HepG2 (cell line): ENCODE results near the gene NRG3. TPM values are rescaled to one million over a fixed set of nuclear protein-coding genes. Genes with fewer than 3 reads are reported as not detected.

ENCODE experiments used
- ATAC-seq: fragments of 200-7000 bp; cut with Tn5 transposase; 3 replicates; pipeline ENCODE4 v1.9.1; 2020; ENCODE audit warnings: mild to moderate bottlenecking, moderate library complexity
- BruUV-seq: library from RNA; stranded (reverse); fragments of 400-500 nt; replicated peaks from 2 replicates; lab custom pipeline; 2021; lab: Mats Ljungman, UMichigan
- CTCF ChIA-PET: fragments of 300-600 bp; formaldehyde crosslinking; extraction: SDS; loops from one replicate; lab custom pipeline; 2021; ENCODE audit warnings: low total read pairs, inconsistent platforms, low intra/inter-chr PET ratio; lab: Yijun Ruan, JAX
- POLR2A ChIA-PET: fragments of 350-600 bp; sonication (Branson Sonifier 250); formaldehyde crosslinking; loops from one replicate; lab custom pipeline; 2020; ENCODE audit warnings: antibody characterized with exemption, inconsistent platforms; lab: Yijun Ruan, JAX
- DNase-seq: peaks from one replicate; pipeline ENCODE4 v3.0.0-alpha.2; 2015; ENCODE audit warnings: low spot score
- FAIRE-seq: peaks from 3 replicates; lab custom pipeline; 2011; peaks lifted over from hg19 to GRCh38; lab: Jason Lieb, UNC
- H2AFZ ChIP-seq: one replicate; pipeline ENCODE4 v1.6.1; 2011; ENCODE audit warnings: low read length, inconsistent platforms
- H3K27ac ChIP-seq: fragments of 300-600 bp; 3 replicates; pipeline ENCODE4 v1.8.0; 2011; ENCODE audit warnings: mixed run types, mild to moderate bottlenecking, mixed read lengths, low read length, inconsistent platforms; ENCODE audit not compliant: insufficient read depth; ENCODE audit errors: extremely low read length
- H3K27me3 ChIP-seq, 2 experiments: fragments of 200-600 bp in 1 of 2; 2 replicates in 1 of 2; 3 replicates in 1 of 2; pipeline versions ENCODE4 v1.6.0 to v1.8.0; 2011; ENCODE audit warnings: low read length in 2 of 2, mild to moderate bottlenecking in 2 of 2, moderate library complexity in 2 of 2, inconsistent platforms in 1 of 2; ENCODE audit not compliant: insufficient read depth in 2 of 2, control insufficient read depth in 1 of 2
- H3K36me3 ChIP-seq, 2 experiments: fragments of 200-600 bp in 1 of 2; replicated peaks in 1 of 2; 2 replicates in 1 of 2; 3 replicates in 1 of 2; pipeline versions ENCODE4 v1.5.1 to v1.8.0; 2011; ENCODE audit warnings: low read length in 2 of 2, inconsistent platforms in 1 of 2; ENCODE audit not compliant: insufficient read depth in 2 of 2, control insufficient read depth in 1 of 2
- H3K4me1 ChIP-seq: 2 replicates; pipeline ENCODE4 v1.5.1; 2012; ENCODE audit warnings: low read length, inconsistent platforms; ENCODE audit not compliant: insufficient read depth
- H3K4me2 ChIP-seq: 2 replicates; pipeline ENCODE4 v1.6.0; 2011; ENCODE audit warnings: low read depth, low read length, inconsistent platforms
- H3K4me3 ChIP-seq, 3 experiments: fragments of 200-600 bp in 1 of 3; sonication (generic), shearing (Covaris generic) in 1 of 3; replicated peaks in 1 of 3; 2 replicates each; pipeline ENCODE4 v1.5.1; 2011 to 2016; ENCODE audit warnings: low read length in 3 of 3, inconsistent platforms in 2 of 3, low read depth in 2 of 3, mild to moderate bottlenecking in 2 of 3, control low read depth in 1 of 3, mixed read lengths in 1 of 3; ENCODE audit not compliant: insufficient read depth in 1 of 3
- H3K79me2 ChIP-seq: one replicate; pipeline ENCODE4 v1.6.1; 2011; ENCODE audit warnings: low read length, inconsistent platforms; ENCODE audit not compliant: insufficient read depth
- H3K9ac ChIP-seq: 2 replicates; pipeline ENCODE4 v1.6.0; 2011; ENCODE audit warnings: mild to moderate bottlenecking, low read depth, low read length, inconsistent platforms; ENCODE audit not compliant: insufficient read depth
- H3K9me3 ChIP-seq: 2 replicates; pipeline ENCODE4 v1.5.1; 2012; ENCODE audit warnings: mild to moderate bottlenecking, low read length
- H4K20me1 ChIP-seq: 2 replicates; pipeline ENCODE4 v1.6.0; 2011; ENCODE audit warnings: inconsistent platforms, mild to moderate bottlenecking, low read length, moderate library complexity; ENCODE audit not compliant: insufficient read depth
- GZF1 ChIP-seq: sonication (generic); formaldehyde crosslinking; IDR thresholded peaks from 2 replicates; pipeline ENCODE4 v1.5.1; 2020; ENCODE audit warnings: mild to moderate bottlenecking, missing genetic modification reagents
- HOXA9 ChIP-seq: sonication (generic); formaldehyde crosslinking; IDR thresholded peaks from 2 replicates; pipeline ENCODE4 v1.8.1; 2022; ENCODE audit warnings: missing genetic modification reagents, mild to moderate bottlenecking, moderate library complexity, borderline replicate concordance
- ZIK1 ChIP-seq: sonication (generic); formaldehyde crosslinking; IDR thresholded peaks from 2 replicates; pipeline ENCODE4 v1.5.0; 2020; ENCODE audit warnings: mild to moderate bottlenecking, low read depth, missing genetic modification reagents, borderline replicate concordance
- ZNF878 ChIP-seq: sonication (generic); formaldehyde crosslinking; IDR thresholded peaks from 2 replicates; pipeline ENCODE4 v1.8.1; 2023; ENCODE audit warnings: mild to moderate bottlenecking, missing genetic modification reagents, moderate library complexity
- ZSCAN22 ChIP-seq: sonication (generic); formaldehyde crosslinking; IDR thresholded peaks from 2 replicates; pipeline ENCODE4 v1.4.0; 2020; ENCODE audit warnings: mild to moderate bottlenecking, missing genetic modification reagents
- WGBS: methylation state at CpG from one replicate; pipeline ENCODE4 v1.1.6; 2017; ENCODE audit warnings: low lambda C conversion rate; 5-methylcytosine and 5-hydroxymethylcytosine counted together
- in situ Hi-C: cut with HindIII; loops from 2 replicates; pipeline ENCODE4 v1.10.0; 2017; ENCODE audit warnings: low pct_unique_long_range_greater_than_20kb; ENCODE audit not compliant: extremely low pct_ligation_motif_present
- intact Hi-C: fragments of 100-400 bp; cut with micrococcal nuclease; formaldehyde crosslinking; loops from one replicate; pipeline ENCODE4 v1.10.0; 2022; ENCODE audit not compliant: unreplicated experiment
- polyA plus RNA-seq, 8 experiments: library from polyadenylated mRNA; depleted of rRNA in 3 of 8; stranded (reverse) in 7 of 8; unstranded in 1 of 8; fragments of >200 nt; fragmentation: Illumina TruSeq in 4 of 8; extraction: Trizol in 4 of 8; gene quantifications; 2 replicates each; pipeline versions ENCODE4 v1.2.1 to v1.2.3, GENCODE V29; 2011 to 2016; ENCODE audit warnings: low read depth in 4 of 8, missing spikeins in 1 of 8, mixed read lengths in 1 of 8; ENCODE audit not compliant: insufficient read depth in 1 of 8
- total RNA-seq, 5 experiments: library from RNA; depleted of rRNA; stranded (reverse); fragments of >200 nt; fragmentation: Illumina TruSeq; extraction: Trizol; gene quantifications; 2 replicates each; pipeline ENCODE4 v1.2.3, GENCODE V29; 2016; ENCODE audit warnings: low read depth in 1 of 5
- TF ChIP-seq, protein P1 (sequence below): sonication (generic); formaldehyde crosslinking; IDR thresholded peaks from 2 replicates; pipeline ENCODE4 v1.4.0; 2020; ENCODE audit warnings: missing genetic modification reagents
- TF ChIP-seq, protein P2 (sequence below): sonication (generic); formaldehyde crosslinking; IDR thresholded peaks from 2 replicates; pipeline ENCODE4 v1.8.0; 2022; ENCODE audit warnings: mild to moderate bottlenecking, missing genetic modification reagents, moderate library complexity

The NRG3 gene
- total and polyA plus RNA-seq, 2 of the 13 experiments (the other 11 are each of a cell fraction or from before 2014, with no cell fraction given) = not detected

- FAIRE-seq (no peak), ATAC-seq (no peak), DNase-seq (no peak)
- CTCF ChIA-PET = no interaction called here
- no peaks in the 10 kb centered on the region for H3K79me2 ChIP-seq
- H3K27ac ChIP-seq = no peak overlapping the region
- H3K4me1 ChIP-seq = no peaks in the 10 kb centered on the region
- no TSS peak for BruUV-seq
- intact Hi-C loops (no loop called here), in situ Hi-C loops (no loop called here)
- H3K27me3 ChIP-seq = no peaks in the 10 kb centered on the region
- H3K9ac ChIP-seq = no peak overlapping the region
- H4K20me1 ChIP-seq = no peaks in the 10 kb centered on the region
- H3K36me3 ChIP-seq = no peaks in the 10 kb centered on the region
- H3K9me3 ChIP-seq = peaks cover 80% of the 10 kb centered on the region
- WGBS = 25% methylated on average over 2 of the region's 2 CpGs
- TF ChIP-seq, protein P1, sequence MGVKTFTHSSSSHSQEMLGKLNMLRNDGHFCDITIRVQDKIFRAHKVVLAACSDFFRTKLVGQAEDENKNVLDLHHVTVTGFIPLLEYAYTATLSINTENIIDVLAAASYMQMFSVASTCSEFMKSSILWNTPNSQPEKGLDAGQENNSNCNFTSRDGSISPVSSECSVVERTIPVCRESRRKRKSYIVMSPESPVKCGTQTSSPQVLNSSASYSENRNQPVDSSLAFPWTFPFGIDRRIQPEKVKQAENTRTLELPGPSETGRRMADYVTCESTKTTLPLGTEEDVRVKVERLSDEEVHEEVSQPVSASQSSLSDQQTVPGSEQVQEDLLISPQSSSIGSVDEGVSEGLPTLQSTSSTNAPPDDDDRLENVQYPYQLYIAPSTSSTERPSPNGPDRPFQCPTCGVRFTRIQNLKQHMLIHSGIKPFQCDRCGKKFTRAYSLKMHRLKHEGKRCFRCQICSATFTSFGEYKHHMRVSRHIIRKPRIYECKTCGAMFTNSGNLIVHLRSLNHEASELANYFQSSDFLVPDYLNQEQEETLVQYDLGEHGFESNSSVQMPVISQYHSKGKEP (CRISPR knock-in tag) = no peak
- no peak for TF ChIP-seq GZF1 (CRISPR knock-in tag)
- TF ChIP-seq, protein P2, sequence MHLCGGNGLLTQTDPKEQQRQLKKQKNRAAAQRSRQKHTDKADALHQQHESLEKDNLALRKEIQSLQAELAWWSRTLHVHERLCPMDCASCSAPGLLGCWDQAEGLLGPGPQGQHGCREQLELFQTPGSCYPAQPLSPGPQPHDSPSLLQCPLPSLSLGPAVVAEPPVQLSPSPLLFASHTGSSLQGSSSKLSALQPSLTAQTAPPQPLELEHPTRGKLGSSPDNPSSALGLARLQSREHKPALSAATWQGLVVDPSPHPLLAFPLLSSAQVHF (CRISPR knock-in tag) = no peak
- no peak for TF ChIP-seq ZNF878 (CRISPR knock-in tag)
- TF ChIP-seq ZSCAN22 (CRISPR knock-in tag) = no peak
- no peak overlapping the region for H2AFZ ChIP-seq
- no peak overlapping the region for H3K4me2 ChIP-seq
- POLR2A ChIA-PET = no interaction called here
- no peak overlapping the region for H3K4me3 ChIP-seq
Measured at GRCh38 chr10:82543631-82544030, 668.6 kb downstream of the NRG3 start.

DNA sequence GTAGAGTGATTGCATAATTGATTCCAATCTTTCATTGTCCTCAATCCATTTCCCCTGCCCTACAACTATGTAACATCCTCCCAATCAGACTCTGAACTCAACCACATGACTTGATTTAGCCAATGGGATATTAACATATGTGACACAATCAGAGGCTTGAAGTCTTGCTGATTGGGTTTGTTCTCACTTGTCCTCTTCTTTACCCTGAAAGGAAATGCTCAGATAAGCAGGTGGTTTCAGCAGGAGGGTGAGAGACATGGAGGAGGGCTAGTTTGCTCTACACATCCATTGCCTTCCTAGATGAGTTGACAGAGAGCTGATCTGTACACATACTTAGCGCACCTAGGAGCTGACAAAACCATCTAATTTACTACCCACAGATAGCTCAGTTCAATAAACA, 669.4 kb downstream of the NRG3 start:
- Histone ChIP-seq H3K9ac (no peak overlapping the region), H3K27me3 (no peaks in the 10 kb centered on the region), H3K4me1 (no peaks in the 10 kb centered on the region), H4K20me1 (no peaks in the 10 kb centered on the region), H3K4me2 (no peak overlapping the region), H2AFZ (no peak overlapping the region), H3K79me2 (no peaks in the 10 kb centered on the region), H3K36me3 (no peaks in the 10 kb centered on the region), H3K4me3 (no peak overlapping the region), H3K27ac (no peak overlapping the region), H3K9me3 (peaks cover 80% of the 10 kb centered on the region)
- ChIA-PET POLR2A (no interaction called here), CTCF (no interaction called here)
- no peak for ATAC-seq
- TF ChIP-seq ZIK1 (CRISPR knock-in tag) (no peak), HOXA9 (CRISPR knock-in tag) (no peak)
- 17% methylated on average over 1 of the region's 1 CpG for WGBS
- DNase-seq = no peak
- FAIRE-seq = no peak
- BruUV-seq = no TSS peak
- in situ Hi-C loops (no loop called here), intact Hi-C loops (no loop called here)
